ENCODE data around the gene TYR.
A peak's percentile ranks its signal among the peaks of the same experiment; 100 is the strongest.
"Not testable (repeated sequence)": the region's sequence is repeated elsewhere in the genome, so short reads cannot be mapped to it uniquely, and the experiment has no call there.

Gene TYR

DNA sequence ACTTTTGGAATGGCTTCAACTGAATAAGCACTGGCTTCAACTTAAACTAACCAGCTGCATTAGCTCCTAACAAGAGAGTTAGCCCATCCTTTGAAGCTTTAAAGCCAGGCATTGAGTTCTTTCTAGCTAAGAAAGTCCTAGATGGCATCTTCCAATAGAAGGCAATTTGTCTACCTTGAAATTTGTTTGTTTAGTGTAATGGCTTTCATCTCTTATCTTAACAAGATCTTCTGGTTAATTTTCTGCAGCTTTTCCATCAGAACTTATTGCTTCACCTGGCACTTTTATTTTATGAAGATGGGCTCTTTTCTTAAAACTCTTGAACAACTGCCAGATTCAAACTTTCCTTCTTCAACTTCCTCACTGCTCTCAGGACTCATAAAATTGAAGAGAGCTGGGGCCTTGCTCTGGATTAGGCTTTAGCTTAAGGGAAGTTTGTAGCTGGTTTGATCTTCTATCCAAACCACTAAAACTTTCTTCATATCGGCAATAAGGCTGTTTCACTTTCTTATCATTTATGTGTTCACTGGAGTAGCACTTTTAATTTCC, 94.9 kb downstream of the TYR start:
- DNase-seq (ENCODE audit: low spot score) = not testable (repeated sequence)

DNA sequence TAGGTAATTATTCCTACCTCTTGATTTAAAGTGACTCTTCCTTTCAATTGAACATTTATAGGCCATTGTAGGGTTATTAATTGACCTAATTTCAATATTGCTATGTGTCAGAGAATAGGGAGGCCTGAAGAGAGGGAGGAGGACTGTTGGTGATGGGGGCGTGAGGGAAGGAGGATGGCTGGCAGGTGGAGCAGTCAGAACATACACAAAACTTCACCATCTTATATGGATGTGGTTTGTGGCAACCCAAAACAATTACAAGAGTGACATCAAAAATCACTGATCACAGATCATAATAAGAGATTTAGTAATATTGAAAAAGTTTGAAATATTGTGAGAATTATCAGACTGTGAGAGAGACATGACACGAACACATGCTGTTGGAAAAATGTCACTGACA, 95.5 kb downstream of the TYR start:
- DNase-seq (ENCODE audit: low spot score) = not testable (repeated sequence)

- no peak for DNase-seq (ENCODE audit: low spot score)
These were observed 98.3 kb downstream of the TYR start for GRCh38 chr11:89275966-89276365.

DNA sequence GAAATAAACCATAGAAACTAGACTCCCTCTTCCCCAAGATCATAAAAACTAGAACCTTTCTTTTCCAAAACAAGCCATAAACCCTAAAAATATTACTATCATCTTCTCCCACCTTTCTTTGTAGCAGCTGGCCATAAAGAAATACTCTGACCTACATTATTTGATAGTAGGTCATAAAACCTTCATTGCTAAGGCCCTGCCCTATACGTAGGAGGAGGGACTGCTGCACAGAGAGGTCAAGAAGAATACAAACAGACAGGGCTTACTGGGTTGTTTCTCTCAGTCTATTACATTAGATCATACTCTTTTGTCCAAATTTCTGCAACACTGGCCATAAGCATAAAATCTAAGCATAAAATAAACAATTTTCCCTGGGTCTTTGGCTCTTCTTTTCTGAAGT, 101.5 kb downstream of the TYR start:
- DNase-seq (ENCODE audit: low spot score) = no peak

- DNase-seq (ENCODE audit: low spot score) = not testable (repeated sequence)
These were observed 103.5 kb downstream of the TYR start for GRCh38 chr11:89281032-89281677.

GRCh38 chr11:89286601-89287000, 108.9 kb downstream of the TYR start:
- not testable (repeated sequence) for DNase-seq (ENCODE audit: low spot score)

DNA sequence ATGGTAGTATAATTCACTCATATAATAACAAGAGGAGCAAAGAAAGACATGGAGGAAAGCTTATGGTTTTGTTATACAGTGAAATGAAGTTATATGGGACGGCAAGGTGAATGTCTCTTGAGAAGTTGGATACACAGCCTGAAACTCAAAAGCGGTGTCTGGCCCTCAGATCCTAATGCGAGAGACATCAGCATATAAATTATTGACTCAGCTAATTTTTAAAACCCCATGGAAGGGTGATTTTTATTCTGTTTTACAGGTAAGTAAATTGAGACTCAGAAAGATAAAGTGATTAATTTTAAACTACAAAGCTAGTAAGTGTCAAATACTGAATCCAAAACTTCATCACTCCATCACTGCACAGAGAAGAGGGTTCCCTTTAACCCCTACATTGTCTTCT, 110.3 kb downstream of the TYR start:
- not testable (repeated sequence) for DNase-seq (ENCODE audit: low spot score)

- DNase-seq (ENCODE audit: low spot score) = no peak
These were observed 116.4 kb downstream of the TYR start for GRCh38 chr11:89293965-89294679.

DNA sequence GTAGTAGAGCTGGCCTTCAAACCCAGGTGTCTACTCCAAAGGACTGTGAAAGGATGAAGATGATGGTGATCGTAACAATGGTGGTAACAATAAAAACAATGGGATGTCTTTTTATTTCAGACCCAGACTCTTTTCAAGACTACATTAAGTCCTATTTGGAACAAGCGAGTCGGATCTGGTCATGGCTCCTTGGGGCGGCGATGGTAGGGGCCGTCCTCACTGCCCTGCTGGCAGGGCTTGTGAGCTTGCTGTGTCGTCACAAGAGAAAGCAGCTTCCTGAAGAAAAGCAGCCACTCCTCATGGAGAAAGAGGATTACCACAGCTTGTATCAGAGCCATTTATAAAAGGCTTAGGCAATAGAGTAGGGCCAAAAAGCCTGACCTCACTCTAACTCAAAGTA, 117.3 kb downstream of the TYR start:
- not testable (repeated sequence) for DNase-seq (ENCODE audit: low spot score)

DNA sequence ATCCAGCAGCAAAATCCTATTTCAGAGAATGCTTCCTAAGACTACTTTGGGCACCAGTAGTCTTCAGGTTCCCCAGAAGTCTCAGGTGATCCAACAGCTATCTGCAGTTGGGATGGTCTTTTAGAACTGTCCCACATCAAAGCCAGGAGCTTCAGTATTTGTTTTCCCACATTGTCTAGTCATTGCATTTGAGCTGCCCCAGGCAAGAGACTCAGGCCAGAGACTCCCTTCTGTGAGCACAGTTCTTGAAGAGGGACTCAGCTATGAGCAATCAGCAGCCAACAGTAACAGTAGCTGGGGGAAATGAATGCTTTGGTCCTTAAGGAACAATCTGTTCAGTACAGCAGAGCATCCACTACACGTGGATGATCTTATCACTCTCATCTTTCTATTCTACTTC, 125.4 kb downstream of the TYR start:
- DNase-seq (ENCODE audit: low spot score) = not testable (repeated sequence)

- not testable (repeated sequence) for DNase-seq (ENCODE audit: low spot score)
These were observed 130.6 kb downstream of the TYR start for GRCh38 chr11:89308272-89308671.

- not testable (repeated sequence) for DNase-seq (ENCODE audit: low spot score)
These were observed 131.8 kb downstream of the TYR start for GRCh38 chr11:89309321-89309985.

DNA sequence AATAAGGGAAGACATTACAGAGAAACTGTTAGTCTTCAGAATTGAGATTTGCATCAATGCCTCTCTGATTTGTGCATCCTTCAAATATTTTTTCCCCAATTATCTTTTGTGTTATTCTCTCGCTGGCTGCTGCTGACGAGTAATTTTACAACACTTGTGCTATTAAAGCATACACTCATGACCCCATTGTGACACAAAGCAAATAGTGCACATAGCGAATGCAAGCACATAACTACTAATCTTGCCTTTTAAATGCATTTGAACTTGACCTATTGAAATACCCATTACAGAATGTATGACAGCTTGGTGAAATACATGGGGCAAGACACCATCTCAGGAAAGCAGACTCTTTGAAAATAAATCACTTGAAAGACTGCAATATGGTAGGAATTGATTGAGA, 132.9 kb downstream of the TYR start:
- DNase-seq (ENCODE audit: low spot score) = not testable (repeated sequence)

- no peak for DNase-seq (ENCODE audit: low spot score)
These were observed 143.7 kb downstream of the TYR start for GRCh38 chr11:89321401-89321800.

DNA sequence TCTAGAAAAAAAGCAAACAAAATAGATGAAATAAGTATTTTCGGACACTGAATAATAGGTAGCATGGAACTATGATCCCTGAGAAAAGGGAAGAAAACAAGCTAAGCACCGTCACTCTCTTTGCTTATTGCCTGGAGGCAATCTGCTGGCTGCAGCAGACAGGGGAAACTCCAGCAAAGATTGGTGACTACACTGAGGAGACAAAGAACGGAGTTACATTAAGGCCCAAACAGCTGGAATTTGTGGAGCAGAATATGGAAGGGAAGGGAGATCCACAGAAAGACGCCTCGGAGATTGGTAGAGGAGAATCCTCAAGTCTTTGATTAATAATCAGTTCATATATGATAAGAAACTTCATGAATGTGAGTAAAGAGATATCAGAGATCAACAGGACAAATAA, 150.2 kb downstream of the TYR start:
- no peak for DNase-seq (ENCODE audit: low spot score)

- DNase-seq (ENCODE audit: low spot score) = not testable (repeated sequence)
These were observed 154.3 kb downstream of the TYR start for GRCh38 chr11:89331940-89332339.

- peak; percentile 4 for DNase-seq (ENCODE audit: low spot score)
These were observed 156.0 kb downstream of the TYR start for GRCh38 chr11:89333704-89334103.

DNA sequence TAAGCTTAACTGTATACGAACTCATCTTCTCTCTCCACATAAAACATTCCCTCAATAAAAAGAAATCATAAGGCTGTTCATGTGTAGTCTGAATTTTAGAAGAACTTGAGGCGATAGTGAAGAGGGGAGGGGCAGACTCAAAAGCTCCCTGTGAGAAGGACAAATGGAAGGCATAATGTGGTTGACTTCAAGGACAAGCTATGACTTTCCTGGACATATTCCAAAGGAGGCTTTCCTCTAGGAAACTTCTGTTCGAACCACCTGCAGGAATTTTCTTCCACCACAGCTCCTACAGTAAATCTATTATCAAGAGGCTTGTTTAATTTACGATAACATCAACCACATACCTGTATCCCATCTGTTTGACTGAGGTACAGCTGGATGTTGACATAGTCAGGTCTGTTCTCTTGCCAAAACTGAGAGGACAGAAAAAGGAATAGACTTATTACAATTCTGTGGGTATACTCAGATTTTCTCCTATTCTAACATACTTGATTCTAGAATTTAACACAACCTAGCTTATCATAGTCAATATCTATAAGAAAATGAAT, 159.5 kb downstream of the TYR start:
- not testable (repeated sequence) for DNase-seq (ENCODE audit: low spot score)

- not testable (repeated sequence) for DNase-seq (ENCODE audit: low spot score)
These were observed 160.4 kb downstream of the TYR start for GRCh38 chr11:89338073-89338472.

DNA sequence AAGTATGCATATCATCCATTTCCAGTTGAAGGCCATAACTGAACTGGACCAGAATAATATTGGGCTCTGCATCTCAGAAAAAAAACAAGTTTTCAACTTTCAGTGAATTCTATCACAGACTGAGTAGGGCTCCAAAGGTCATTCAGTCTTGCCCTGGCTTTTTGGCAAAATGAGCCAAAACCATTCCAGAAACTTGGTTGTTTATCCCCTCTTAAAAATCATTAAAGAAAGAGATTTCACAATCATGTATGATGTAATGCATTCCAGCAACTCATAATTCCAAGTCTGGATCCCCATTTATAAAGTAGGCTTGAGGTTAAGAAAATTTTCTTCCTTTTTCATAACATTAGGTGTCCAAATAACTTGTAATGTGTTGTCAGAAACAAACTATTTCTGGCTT, 162.8 kb downstream of the TYR start:
- not testable (repeated sequence) for DNase-seq (ENCODE audit: low spot score)

GRCh38 chr11:89342880-89343572, 165.4 kb downstream of the TYR start:
- not testable (repeated sequence) for DNase-seq (ENCODE audit: low spot score)
